K562 (cell line): ENCODE measurements around the gene TBC1D1. TPM values are rescaled to one million over a fixed set of nuclear protein-coding genes. Genes with fewer than 3 reads are reported as not detected.

Experiments used
- TCF15 ChIP-seq: fragments of 250-450 bp; sonication (Bioruptor Pico); IDR thresholded peaks from 2 replicates; pipeline ENCODE4 v1.8.0; 2022; ENCODE audit warnings: moderate library complexity, mild to moderate bottlenecking, inconsistent platforms
- ZNF224 ChIP-seq: sonication (generic); formaldehyde crosslinking; IDR thresholded peaks from 2 replicates; pipeline ENCODE4 v1.8.0; 2022; ENCODE audit warnings: mild to moderate bottlenecking, missing genetic modification reagents
- polyA plus RNA-seq, 8 experiments: library from polyadenylated mRNA; depleted of rRNA in 4 of 8; stranded (reverse) in 5 of 8; unstranded in 3 of 8; fragments of >200 nt; fragmentation: Nextera tagmentation in 2 of 8; fragmentation: Illumina TruSeq in 1 of 8; extraction: Ambion mirVana in 2 of 8; extraction: Trizol in 1 of 8; gene quantifications; 2 replicates each; pipeline versions ENCODE4 v1.2.1 to v1.2.3, GENCODE V29; 2011 to 2014; ENCODE audit warnings: inconsistent platforms in 1 of 8, missing spikeins in 1 of 8
- total RNA-seq, 7 experiments: library from RNA; depleted of rRNA in 6 of 7; stranded (reverse); fragments of >200 nt in 6 of 7; fragmentation: Illumina TruSeq in 2 of 7; extraction: Trizol in 2 of 7; gene quantifications; 2 replicates each; pipeline versions ENCODE4 v1.2.1 to v1.2.3, GENCODE V29; 2011 to 2021; ENCODE audit warnings: low replicate concordance in 1 of 7
- TF ChIP-seq, protein P1 (sequence below): fragments of 200-600 bp; sonication (generic); IDR thresholded peaks from one replicate; pipeline ENCODE4 v1.6.1; 2012; ENCODE audit warnings: mild to moderate bottlenecking, low read depth, low read length, inconsistent platforms

TBC1D1 gene
- total and polyA plus RNA-seq, 9 of the 15 experiments (the other 6 are each of a cell fraction or from before 2014, with no cell fraction given), result 0.59 to 14.2 (median 8.8) TPM

DNA sequence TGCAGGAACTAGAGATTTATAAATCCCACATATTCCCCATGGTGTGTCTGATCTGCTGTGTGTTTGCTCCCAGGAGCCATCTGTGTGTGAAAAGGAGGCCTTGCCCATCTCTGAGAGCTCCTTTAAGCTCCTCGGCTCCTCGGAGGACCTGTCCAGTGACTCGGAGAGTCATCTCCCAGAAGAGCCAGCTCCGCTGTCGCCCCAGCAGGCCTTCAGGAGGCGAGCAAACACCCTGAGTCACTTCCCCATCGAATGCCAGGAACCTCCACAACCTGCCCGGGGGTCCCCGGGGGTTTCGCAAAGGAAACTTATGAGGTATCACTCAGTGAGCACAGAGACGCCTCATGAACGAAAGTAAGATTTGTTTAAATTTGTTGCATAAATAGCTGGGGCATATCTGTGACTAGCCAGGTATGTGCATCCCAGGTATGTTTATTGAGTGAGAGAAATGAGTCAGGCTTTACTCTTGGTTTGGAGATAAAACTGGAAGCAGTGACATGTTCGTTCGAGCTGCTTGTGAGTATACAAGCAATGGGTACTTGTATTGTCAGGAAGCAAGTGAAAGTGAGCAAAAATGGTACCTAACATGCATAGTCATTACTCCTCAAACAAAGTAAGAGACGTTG, 158.8 kb downstream of the TBC1D1 start (continued):
- TF ChIP-seq TCF15 (CRISPR knock-in tag) (no peak), ZNF224 (CRISPR knock-in tag) (no peak)
- TF ChIP-seq, protein P1, sequence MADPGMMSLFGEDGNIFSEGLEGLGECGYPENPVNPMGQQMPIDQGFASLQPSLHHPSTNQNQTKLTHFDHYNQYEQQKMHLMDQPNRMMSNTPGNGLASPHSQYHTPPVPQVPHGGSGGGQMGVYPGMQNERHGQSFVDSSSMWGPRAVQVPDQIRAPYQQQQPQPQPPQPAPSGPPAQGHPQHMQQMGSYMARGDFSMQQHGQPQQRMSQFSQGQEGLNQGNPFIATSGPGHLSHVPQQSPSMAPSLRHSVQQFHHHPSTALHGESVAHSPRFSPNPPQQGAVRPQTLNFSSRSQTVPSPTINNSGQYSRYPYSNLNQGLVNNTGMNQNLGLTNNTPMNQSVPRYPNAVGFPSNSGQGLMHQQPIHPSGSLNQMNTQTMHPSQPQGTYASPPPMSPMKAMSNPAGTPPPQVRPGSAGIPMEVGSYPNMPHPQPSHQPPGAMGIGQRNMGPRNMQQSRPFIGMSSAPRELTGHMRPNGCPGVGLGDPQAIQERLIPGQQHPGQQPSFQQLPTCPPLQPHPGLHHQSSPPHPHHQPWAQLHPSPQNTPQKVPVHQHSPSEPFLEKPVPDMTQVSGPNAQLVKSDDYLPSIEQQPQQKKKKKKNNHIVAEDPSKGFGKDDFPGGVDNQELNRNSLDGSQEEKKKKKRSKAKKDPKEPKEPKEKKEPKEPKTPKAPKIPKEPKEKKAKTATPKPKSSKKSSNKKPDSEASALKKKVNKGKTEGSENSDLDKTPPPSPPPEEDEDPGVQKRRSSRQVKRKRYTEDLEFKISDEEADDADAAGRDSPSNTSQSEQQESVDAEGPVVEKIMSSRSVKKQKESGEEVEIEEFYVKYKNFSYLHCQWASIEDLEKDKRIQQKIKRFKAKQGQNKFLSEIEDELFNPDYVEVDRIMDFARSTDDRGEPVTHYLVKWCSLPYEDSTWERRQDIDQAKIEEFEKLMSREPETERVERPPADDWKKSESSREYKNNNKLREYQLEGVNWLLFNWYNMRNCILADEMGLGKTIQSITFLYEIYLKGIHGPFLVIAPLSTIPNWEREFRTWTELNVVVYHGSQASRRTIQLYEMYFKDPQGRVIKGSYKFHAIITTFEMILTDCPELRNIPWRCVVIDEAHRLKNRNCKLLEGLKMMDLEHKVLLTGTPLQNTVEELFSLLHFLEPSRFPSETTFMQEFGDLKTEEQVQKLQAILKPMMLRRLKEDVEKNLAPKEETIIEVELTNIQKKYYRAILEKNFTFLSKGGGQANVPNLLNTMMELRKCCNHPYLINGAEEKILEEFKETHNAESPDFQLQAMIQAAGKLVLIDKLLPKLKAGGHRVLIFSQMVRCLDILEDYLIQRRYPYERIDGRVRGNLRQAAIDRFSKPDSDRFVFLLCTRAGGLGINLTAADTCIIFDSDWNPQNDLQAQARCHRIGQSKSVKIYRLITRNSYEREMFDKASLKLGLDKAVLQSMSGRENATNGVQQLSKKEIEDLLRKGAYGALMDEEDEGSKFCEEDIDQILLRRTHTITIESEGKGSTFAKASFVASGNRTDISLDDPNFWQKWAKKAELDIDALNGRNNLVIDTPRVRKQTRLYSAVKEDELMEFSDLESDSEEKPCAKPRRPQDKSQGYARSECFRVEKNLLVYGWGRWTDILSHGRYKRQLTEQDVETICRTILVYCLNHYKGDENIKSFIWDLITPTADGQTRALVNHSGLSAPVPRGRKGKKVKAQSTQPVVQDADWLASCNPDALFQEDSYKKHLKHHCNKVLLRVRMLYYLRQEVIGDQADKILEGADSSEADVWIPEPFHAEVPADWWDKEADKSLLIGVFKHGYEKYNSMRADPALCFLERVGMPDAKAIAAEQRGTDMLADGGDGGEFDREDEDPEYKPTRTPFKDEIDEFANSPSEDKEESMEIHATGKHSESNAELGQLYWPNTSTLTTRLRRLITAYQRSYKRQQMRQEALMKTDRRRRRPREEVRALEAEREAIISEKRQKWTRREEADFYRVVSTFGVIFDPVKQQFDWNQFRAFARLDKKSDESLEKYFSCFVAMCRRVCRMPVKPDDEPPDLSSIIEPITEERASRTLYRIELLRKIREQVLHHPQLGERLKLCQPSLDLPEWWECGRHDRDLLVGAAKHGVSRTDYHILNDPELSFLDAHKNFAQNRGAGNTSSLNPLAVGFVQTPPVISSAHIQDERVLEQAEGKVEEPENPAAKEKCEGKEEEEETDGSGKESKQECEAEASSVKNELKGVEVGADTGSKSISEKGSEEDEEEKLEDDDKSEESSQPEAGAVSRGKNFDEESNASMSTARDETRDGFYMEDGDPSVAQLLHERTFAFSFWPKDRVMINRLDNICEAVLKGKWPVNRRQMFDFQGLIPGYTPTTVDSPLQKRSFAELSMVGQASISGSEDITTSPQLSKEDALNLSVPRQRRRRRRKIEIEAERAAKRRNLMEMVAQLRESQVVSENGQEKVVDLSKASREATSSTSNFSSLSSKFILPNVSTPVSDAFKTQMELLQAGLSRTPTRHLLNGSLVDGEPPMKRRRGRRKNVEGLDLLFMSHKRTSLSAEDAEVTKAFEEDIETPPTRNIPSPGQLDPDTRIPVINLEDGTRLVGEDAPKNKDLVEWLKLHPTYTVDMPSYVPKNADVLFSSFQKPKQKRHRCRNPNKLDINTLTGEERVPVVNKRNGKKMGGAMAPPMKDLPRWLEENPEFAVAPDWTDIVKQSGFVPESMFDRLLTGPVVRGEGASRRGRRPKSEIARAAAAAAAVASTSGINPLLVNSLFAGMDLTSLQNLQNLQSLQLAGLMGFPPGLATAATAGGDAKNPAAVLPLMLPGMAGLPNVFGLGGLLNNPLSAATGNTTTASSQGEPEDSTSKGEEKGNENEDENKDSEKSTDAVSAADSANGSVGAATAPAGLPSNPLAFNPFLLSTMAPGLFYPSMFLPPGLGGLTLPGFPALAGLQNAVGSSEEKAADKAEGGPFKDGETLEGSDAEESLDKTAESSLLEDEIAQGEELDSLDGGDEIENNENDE, result no peak
